D721Med (cell line): ENCODE measurements around the gene FAM83C.

Source experiments
- DNase-seq: peaks from one replicate; pipeline ENCODE4 v3.0.0; 2011; ENCODE audit warnings: low spot score; ENCODE audit not compliant: insufficient read length
- FAIRE-seq: peaks from 2 replicates; lab custom pipeline; 2011; peaks lifted over from hg19 to GRCh38; lab: Jason Lieb, UNC
- TF ChIP-seq, protein P1 (sequence below): IDR thresholded peaks from 2 replicates; pipeline ENCODE4 v1.5.1; 2012; ENCODE audit warnings: mild to moderate bottlenecking, control low read depth; ENCODE audit not compliant: insufficient read depth; ENCODE audit errors: missing control alignments

FAM83C gene

DNA sequence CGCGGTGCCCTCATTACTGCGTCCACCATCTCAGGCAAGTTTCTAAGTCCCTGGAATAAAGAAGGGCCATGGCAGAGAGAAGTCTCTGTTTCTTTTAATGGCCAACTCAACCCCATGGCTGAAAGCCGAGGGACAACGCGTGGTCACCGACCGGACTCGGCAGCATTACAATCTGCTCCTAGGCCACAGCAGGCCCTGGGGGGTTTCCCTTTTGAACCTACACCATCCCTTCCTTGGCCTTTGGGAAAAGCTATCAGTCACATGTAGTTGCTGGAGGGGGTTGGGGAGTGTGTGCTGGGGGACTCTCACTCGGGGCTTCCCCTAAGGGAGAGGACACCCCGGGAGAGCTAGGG is 11.1 kb upstream of the FAM83C start:
- no peak for FAIRE-seq
- TF ChIP-seq, protein P1, sequence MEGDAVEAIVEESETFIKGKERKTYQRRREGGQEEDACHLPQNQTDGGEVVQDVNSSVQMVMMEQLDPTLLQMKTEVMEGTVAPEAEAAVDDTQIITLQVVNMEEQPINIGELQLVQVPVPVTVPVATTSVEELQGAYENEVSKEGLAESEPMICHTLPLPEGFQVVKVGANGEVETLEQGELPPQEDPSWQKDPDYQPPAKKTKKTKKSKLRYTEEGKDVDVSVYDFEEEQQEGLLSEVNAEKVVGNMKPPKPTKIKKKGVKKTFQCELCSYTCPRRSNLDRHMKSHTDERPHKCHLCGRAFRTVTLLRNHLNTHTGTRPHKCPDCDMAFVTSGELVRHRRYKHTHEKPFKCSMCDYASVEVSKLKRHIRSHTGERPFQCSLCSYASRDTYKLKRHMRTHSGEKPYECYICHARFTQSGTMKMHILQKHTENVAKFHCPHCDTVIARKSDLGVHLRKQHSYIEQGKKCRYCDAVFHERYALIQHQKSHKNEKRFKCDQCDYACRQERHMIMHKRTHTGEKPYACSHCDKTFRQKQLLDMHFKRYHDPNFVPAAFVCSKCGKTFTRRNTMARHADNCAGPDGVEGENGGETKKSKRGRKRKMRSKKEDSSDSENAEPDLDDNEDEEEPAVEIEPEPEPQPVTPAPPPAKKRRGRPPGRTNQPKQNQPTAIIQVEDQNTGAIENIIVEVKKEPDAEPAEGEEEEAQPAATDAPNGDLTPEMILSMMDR, result no peak
- no peak for DNase-seq

DNA sequence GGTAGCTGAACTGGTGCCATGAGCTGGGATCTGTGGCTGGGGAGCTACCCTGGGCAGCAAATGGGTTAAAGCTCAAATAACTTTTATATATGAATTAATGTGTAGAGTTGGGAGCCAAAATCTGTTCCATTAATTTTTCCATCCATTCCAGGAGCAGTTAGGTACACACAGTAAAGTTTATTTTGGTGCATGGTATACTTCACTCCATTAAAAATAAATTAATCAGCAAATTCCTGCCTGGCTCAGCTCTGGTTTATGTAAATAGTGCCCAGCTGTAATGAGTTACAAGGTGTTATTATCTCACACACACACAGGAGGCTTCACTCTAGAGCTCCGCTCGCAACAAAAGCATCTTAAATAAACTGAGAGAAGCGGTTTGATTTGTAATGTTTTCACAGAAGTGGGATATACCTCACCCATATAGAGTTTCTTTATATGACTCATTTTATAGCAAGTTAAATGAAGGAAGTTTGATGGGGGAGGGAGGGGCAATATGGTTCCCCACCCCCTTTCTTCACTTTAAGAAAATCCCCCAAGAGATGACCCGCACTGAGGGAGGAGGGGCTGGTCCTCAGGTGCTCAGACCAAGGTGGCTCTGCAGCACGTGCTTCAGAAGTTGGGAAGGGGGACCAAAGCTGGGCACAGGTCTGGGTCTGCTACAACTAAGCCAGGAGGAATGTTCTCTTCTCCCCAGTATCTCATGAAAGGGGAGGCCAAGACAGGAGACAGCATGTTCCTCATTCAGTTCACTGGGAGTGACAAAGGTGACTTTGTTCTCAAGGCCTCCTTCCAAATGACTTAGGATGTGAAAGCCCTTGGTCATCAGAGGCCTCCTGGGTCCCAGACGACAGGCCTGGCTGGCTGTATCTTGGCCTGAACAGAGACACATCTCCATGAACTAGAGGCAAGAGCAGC is 10.5 kb upstream of the FAM83C start:
- no peak for DNase-seq
- no peak for FAIRE-seq
- TF ChIP-seq, protein P1, result no peak

DNA sequence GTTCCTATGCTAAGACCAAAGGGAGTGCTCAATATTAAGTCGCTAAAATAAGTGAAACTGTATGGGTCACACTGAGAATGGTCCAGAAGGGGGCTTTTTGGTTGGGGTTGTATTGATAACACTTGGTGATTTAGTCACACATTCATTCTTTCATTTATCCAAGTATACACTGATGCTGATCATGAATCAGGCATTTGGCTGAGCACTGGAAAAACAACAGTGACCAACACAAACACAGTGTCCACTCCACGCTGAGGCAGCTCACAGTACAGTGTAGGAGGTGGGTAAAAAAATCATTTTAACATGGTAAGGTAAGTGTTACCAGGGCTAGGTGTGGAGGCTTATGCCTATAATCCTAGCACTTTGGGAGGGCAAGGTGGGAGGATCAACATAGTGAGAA is 9.2 kb upstream of the FAM83C start:
- no peak for DNase-seq
- FAIRE-seq, result no peak
- TF ChIP-seq, protein P1, result no peak

DNA sequence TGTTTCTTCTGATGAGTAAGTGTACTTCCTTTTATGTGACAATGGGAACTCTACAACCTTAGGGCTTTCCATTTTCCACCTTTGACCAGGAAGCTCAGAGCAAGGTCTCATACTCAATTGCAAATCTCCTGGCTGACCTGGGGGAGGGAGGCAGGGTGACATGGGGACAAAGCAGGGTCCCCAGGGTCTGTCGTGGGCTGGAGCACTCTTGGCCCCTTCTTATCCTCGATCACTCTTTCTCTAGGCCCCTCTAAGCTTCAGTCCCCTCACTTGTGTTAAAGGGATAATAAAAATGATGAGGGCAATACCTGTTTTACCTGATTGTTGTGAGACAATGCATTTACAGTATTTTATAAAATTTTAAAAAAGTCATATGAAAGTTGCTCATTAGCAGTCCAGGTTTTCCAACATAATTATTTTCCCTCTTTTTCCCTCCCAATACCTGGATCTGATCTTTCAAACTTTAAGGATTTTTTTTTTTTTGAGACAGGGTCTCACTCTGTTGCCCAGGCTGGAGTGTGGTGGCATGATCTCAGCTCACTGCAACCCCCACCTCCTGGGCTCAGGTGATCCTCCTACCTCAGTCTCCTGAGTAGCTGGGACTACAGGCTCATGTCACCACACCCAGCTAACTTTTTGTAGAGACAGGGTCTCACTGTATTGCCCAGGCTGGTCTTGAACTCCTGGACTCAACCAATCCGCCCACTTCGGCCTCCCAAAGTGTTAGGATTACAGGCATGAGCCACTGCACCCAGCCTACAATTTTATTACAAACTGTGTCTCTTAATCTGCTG is 8.4 kb upstream of the FAM83C start:
- DNase-seq (no peak), FAIRE-seq (no peak)
- TF ChIP-seq, protein P1, result no peak

GRCh38 chr20:35299780-35300179 is 7.6 kb upstream of the FAM83C start:
- TF ChIP-seq, protein P1, result no peak
- no peak for DNase-seq
- FAIRE-seq, result no peak

DNA sequence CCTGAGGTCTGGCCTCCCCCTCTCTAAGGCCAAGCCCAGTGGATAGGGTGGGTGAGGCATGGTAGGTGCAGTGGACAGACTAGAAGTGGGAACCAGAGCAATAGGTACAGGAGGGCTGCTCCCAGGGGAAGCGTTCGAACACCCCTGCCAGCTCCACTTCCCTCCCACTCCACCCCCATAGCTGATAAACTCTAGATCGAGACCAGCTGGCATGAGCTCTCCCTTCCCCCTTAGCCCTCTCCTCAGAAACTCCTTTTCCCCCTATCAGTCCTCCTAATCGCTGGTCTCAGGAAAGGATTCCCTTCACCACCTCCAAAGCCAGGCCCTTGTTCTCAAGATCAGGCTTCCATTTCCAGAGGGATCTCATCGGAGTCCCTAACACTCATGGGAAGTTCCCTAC is 6.0 kb upstream of the FAM83C start:
- DNase-seq (no peak), FAIRE-seq (no peak)
- TF ChIP-seq, protein P1, result no peak
